Heart left ventricle (tissue), 16 donors: ENCODE results near the gene NNAT. TPM values are rescaled to one million over a fixed set of nuclear protein-coding genes. Genes with fewer than 3 reads are reported as not detected.

Experiments
- ATAC-seq, 4 donors: fragments of 200-7000 bp; cut with Tn5 transposase; one replicate each; pipeline ENCODE4 v1.9.1; 2020 to 2022; ENCODE audit warnings: moderate library complexity in 4 of 4, mild to moderate bottlenecking in 3 of 4, moderate number of reproducible peaks in 1 of 4
- DNase-seq, 5 donors: peaks; one replicate each; pipeline ENCODE4 v3.0.0-alpha.2; 2020
- H3K27ac ChIP-seq, 12 donors: fragments of 200-600 bp; sonication (generic) in 4 of 12; one replicate each; pipeline versions ENCODE4 v1.5.0 to v1.8.0; 2016 to 2022; ENCODE audit warnings: mild to moderate bottlenecking in 2 of 12
- H3K27me3 ChIP-seq, 9 donors: fragments of 200-600 bp; sonication (generic) in 2 of 9; one replicate each; pipeline versions ENCODE4 v1.5.1 to v1.8.0; 2016 to 2022; ENCODE audit warnings: mild to moderate bottlenecking in 3 of 9
- H3K36me3 ChIP-seq, 9 donors: fragments of 200-600 bp; sonication (generic) in 2 of 9; one replicate each; pipeline versions ENCODE4 v1.5.0 to v1.8.0; 2018 to 2022; ENCODE audit warnings: mild to moderate bottlenecking in 2 of 9
- H3K4me1 ChIP-seq, 12 donors: fragments of 200-600 bp; sonication (generic) in 4 of 12; one replicate each; pipeline versions ENCODE4 v1.5.0 to v1.8.0; 2016 to 2022; ENCODE audit warnings: mild to moderate bottlenecking in 3 of 12
- H3K4me3 ChIP-seq, 12 donors: fragments of 200-600 bp; sonication (generic) in 4 of 12; one replicate each; pipeline versions ENCODE4 v1.5.0 to v1.8.0; 2017 to 2022; ENCODE audit warnings: mild to moderate bottlenecking in 9 of 12, moderate library complexity in 4 of 12
- H3K9me3 ChIP-seq, 12 donors: fragments of 200-600 bp; sonication (generic) in 4 of 12; one replicate each; pipeline versions ENCODE4 v1.5.0 to v1.8.0; 2016 to 2022; ENCODE audit warnings: mild to moderate bottlenecking in 1 of 12
- CTCF ChIP-seq, 12 donors: fragments of 200-600 bp; sonication (generic) in 4 of 12; IDR thresholded peaks; one replicate each; pipeline versions ENCODE4 v1.5.0 to v1.8.0; 2018 to 2022; ENCODE audit warnings: antibody characterized with exemption in 12 of 12, mild to moderate bottlenecking in 5 of 12
- POLR2A ChIP-seq, 2 donors: fragments of 450-650 bp; IDR thresholded peaks; one replicate each; pipeline ENCODE4 v1.6.1; 2017; ENCODE audit warnings: antibody characterized with exemption in 2 of 2, mild to moderate bottlenecking in 2 of 2, moderate library complexity in 2 of 2
- WGBS, 4 donors: extraction: QIAGEN DNeasy Blood & Tissue Kit in 2 of 4; methylation state at CpG; one replicate each; pipeline versions ENCODE4 v1.1.5 to v1.1.7; 2013 to 2018; 5-methylcytosine and 5-hydroxymethylcytosine counted together
- intact Hi-C, 10 donors: fragments of 100-400 bp; cut with DNase I; formaldehyde crosslinking; loops; one replicate each; pipeline versions ENCODE4 v1.11.1 to v1.14.2; 2022
- polyA plus RNA-seq, 2 donors: library from polyadenylated mRNA; stranded (reverse); fragments of 200-250 nt; gene quantifications; one replicate each; pipeline ENCODE4 v1.2.3, GENCODE V29; 2013
- total RNA-seq, 9 donors: library from RNA; depleted of rRNA in 2 of 9; stranded (reverse); fragments of >200 nt in 2 of 9; fragmentation: NEBNext Ultra II Directional in 3 of 9; extraction: Animal tissue kit (Norgen Biotek cat#: 25700) in 3 of 9; gene quantifications; one replicate each; pipeline versions ENCODE4 v1.1.0 to v1.2.4, GENCODE V29; 2016 to 2023
- donor health status: ischemic (EF 13 %, LVEDD 7.1; RV severe dilation, severe dysfunction).
- donor health status: healthy with polysubstance abuse.
- donor health status: DM: no; HTN: yes; CAD: no.
- donor health status: DM: no; HTN: no; CAD: no.
- donor health status: ischemic (EF 25% LVEDD 6.9; RV normal size, moderate dysfunction).
- donor health status: ischemic (EF 25% LVEDD 5.7; RV mildly dilated, moderate dysfunction).
- donor health status: healthy.
- donor health status: DM: yes; HTN: yes; CAD: no.
- donor health status: ischemic (EF 35%, LVEDD 5.7; RV mildly dilated, moderate dysfunction).
- donor health status: nonischemic (EF 11% LVEDD 7.7; RV severe dilation, severe dysfunction).
- donor health status: DM: yes; HTN: yes; CAD: no.
- donor health status: PGD.
- donor health status: ischemic (EF 29% LVEDD 5.4; RV normal size, mild dysfunction).
- donor health status: nonischemic (EF 23%, LVEDD 6.1; RV moderate dilation, normal function).

Gene NNAT
- total and polyA plus RNA-seq, 11 donors: 0.23 to 4.6 (median 0.57) TPM; not detected in 5

GRCh38 chr20:37567331-37567665 is 46.2 kb downstream of the NNAT start:
- ATAC-seq (no peak), DNase-seq (no peak)
- intact Hi-C loops: loop anchor here in 7 of 10 donors (5.0 to 10.0 kb wide), 8 partner anchors 425 to 758 kb away; partner anchors contain the start of genes RPRD1B (in 1 of the 7) and TTI1 (in 1 of the 7)
- TF ChIP-seq CTCF (IDR thresholded peaks at IDR 0.05) (no peak), POLR2A (IDR thresholded peaks at IDR 0.05) (no peak)
- H3K9me3 ChIP-seq: no peaks in the 10 kb centered on the region
- H3K36me3 ChIP-seq: no peaks in the 10 kb centered on the region
- H3K27ac ChIP-seq: no peak overlapping the region
- H3K27me3 ChIP-seq: peaks cover 3 to 63% (median 35%) of the 10 kb centered on the region in 9 donors
- peaks cover 0 to 8% (median 2%) of the 10 kb centered on the region in 12 donors for H3K4me1 ChIP-seq
- 13 to 18% (median 16%) methylated on average over 7 of the region's 7 CpGs for WGBS, 4 donors
- no peak overlapping the region for H3K4me3 ChIP-seq

- H3K27ac ChIP-seq: no peak overlapping the region
- peaks cover 0 to 8% (median 2%) of the 10 kb centered on the region in 12 donors for H3K4me1 ChIP-seq
- 2 to 5% (median 4%) methylated on average over 13 of the region's 13 CpGs for WGBS, 4 donors
- peaks cover 3 to 64% (median 33%) of the 10 kb centered on the region in 9 donors for H3K27me3 ChIP-seq
- ATAC-seq (no peak), DNase-seq (no peak)
- H3K4me3 ChIP-seq: no peak overlapping the region
- intact Hi-C loops: loop anchor here in 7 of 10 donors (5.0 to 10.0 kb wide), 8 partner anchors 424 to 757 kb away; partner anchors contain the start of genes RPRD1B (in 1 of the 7) and TTI1 (in 1 of the 7)
- H3K9me3 ChIP-seq: no peaks in the 10 kb centered on the region
- H3K36me3 ChIP-seq: no peaks in the 10 kb centered on the region
- TF ChIP-seq CTCF (IDR thresholded peaks at IDR 0.05): no peak
- no peak for TF ChIP-seq POLR2A (IDR thresholded peaks at IDR 0.05)
Measured at GRCh38 chr20:37567671-37568588, 46.9 kb downstream of the NNAT start.

- no peak overlapping the region for H3K4me3 ChIP-seq
- no peak for DNase-seq
- 90 to 95% (median 93%) methylated on average over 1 of the region's 1 CpG for WGBS, 4 donors
- no peaks in the 10 kb centered on the region for H3K9me3 ChIP-seq
- intact Hi-C loops: loop anchor here in 2 of 10 donors (10.0 kb wide), 2 partner anchors 64 to 254 kb away; no protein-coding TSS in a partner anchor
- TF ChIP-seq POLR2A (IDR thresholded peaks at IDR 0.05): no peak
- TF ChIP-seq CTCF (IDR thresholded peaks at IDR 0.05): no peak
- peaks cover 0 to 43% (median 11%) of the 10 kb centered on the region in 9 donors for H3K27me3 ChIP-seq
- no peak for ATAC-seq
- H3K36me3 ChIP-seq: no peaks in the 10 kb centered on the region
- H3K27ac ChIP-seq: no peak overlapping the region
- H3K4me1 ChIP-seq: no peaks in the 10 kb centered on the region
Measured at GRCh38 chr20:37570419-37570818, 49.4 kb downstream of the NNAT start.

- Histone ChIP-seq H3K36me3 (no peaks in the 10 kb centered on the region), H3K4me3 (no peak overlapping the region), H3K27ac (no peak overlapping the region), H3K4me1 (no peaks in the 10 kb centered on the region), H3K9me3 (no peaks in the 10 kb centered on the region), H3K27me3 (peaks cover 0 to 41% (median 10%) of the 10 kb centered on the region in 9 donors)
- TF ChIP-seq POLR2A (IDR thresholded peaks at IDR 0.05) (no peak), CTCF (IDR thresholded peaks at IDR 0.05) (no peak)
- ATAC-seq (no peak), DNase-seq (no peak)
- intact Hi-C loops: loop anchor here in 2 of 10 donors (10.0 kb wide), 2 partner anchors 64 to 254 kb away; no protein-coding TSS in a partner anchor
- WGBS, 4 donors: 73 to 79% (median 77%) methylated on average over 6 of the region's 6 CpGs
Measured at GRCh38 chr20:37571033-37571432, 50.0 kb downstream of the NNAT start.
